HUDEP-2 (cell line): ENCODE data around the gene TAS2R10.

Experiments used
- DNase-seq, 76 experiments: peaks; one replicate each; lab custom pipeline; 2025; ENCODE audit not compliant: unreplicated experiment in 76 of 76; lab: John Stamatoyannopoulos, UW

The TAS2R10 gene

GRCh38 chr12:10783252-10783651, 42.9 kb downstream of the TAS2R10 start:
- no peak for DNase-seq

- DNase-seq, result no peak
Observed at GRCh38 chr12:10779103-10779502, 47.1 kb downstream of the TAS2R10 start.
